Common myeloid progenitor, CD34-positive (primary cell): ENCODE results near the gene RHBDD1.
A peak's percentile ranks its signal among the peaks of the same experiment; 100 is the strongest.
"Not testable (repeated sequence)": the region's sequence is repeated elsewhere in the genome, so short reads cannot be mapped to it uniquely, and the experiment has no call there.

Source experiments
- CTCF ChIA-PET: fragments of 350-600 bp; sonication (Branson Sonifier 250); formaldehyde crosslinking; loops from one replicate; lab custom pipeline; 2021; ENCODE audit warnings: antibody characterized with exemption; lab: Charles Lee
- POLR2A ChIA-PET: fragments of 350-600 bp; sonication (Branson Sonifier 250); formaldehyde crosslinking; loops from one replicate; lab custom pipeline; 2021; ENCODE audit warnings: antibody characterized with exemption; lab: Charles Lee
- DNase-seq, 3 donors: peaks; one replicate each; pipeline versions ENCODE4 v3.0.0 to v3.0.0-alpha.2; 2013
- H3K27ac ChIP-seq, 2 experiments: 1 replicate in 1 of 2; 2 replicates in 1 of 2; pipeline ENCODE4 v1.7.0; 2013; ENCODE audit warnings: inconsistent platforms in 2 of 2, low read length in 2 of 2, mild to moderate bottlenecking in 2 of 2, low read depth in 1 of 2, moderate library complexity in 1 of 2; ENCODE audit not compliant: severe bottlenecking in 2 of 2, insufficient read depth in 1 of 2, poor library complexity in 1 of 2
- H3K27me3 ChIP-seq, 5 experiments: replicated peaks in 2 of 5; 1 replicate in 3 of 5; 2 replicates in 2 of 5; pipeline versions ENCODE4 v1.6.1 to v1.7.0; 2013; ENCODE audit warnings: low read length in 4 of 5, mild to moderate bottlenecking in 2 of 5, moderate library complexity in 2 of 5, inconsistent platforms in 1 of 5; ENCODE audit not compliant: insufficient read depth in 5 of 5, control insufficient read depth in 4 of 5
- H3K36me3 ChIP-seq, 4 experiments: 1 replicate in 2 of 4; 2 replicates in 2 of 4; pipeline versions ENCODE4 v1.6.1 to v1.7.0; 2013; ENCODE audit warnings: low read length in 3 of 4, control low read depth in 1 of 4, mild to moderate bottlenecking in 1 of 4; ENCODE audit not compliant: control insufficient read depth in 4 of 4, insufficient read depth in 4 of 4
- H3K4me1 ChIP-seq, 4 experiments: 1 replicate in 3 of 4; 2 replicates in 1 of 4; pipeline versions ENCODE4 v1.6.1 to v1.7.1; 2013; ENCODE audit warnings: low read length in 3 of 4, mild to moderate bottlenecking in 3 of 4, control low read depth in 1 of 4, inconsistent platforms in 1 of 4, moderate library complexity in 1 of 4; ENCODE audit not compliant: control insufficient read depth in 4 of 4, insufficient read depth in 4 of 4; ENCODE audit errors: control extremely low read depth in 1 of 4
- H3K4me3 ChIP-seq, 7 experiments: 1 replicate in 4 of 7; 2 replicates in 3 of 7; pipeline versions ENCODE4 v1.5.1 to v1.7.0; 2013; ENCODE audit warnings: mild to moderate bottlenecking in 7 of 7, low read length in 6 of 7, moderate library complexity in 6 of 7, inconsistent platforms in 2 of 7, low read depth in 2 of 7, control low read depth in 1 of 7; ENCODE audit not compliant: insufficient read depth in 4 of 7, control insufficient read depth in 1 of 7; ENCODE audit errors: extremely low read depth in 1 of 7
- H3K9me3 ChIP-seq, 5 experiments: 1 replicate in 4 of 5; 2 replicates in 1 of 5; pipeline versions ENCODE4 v1.6.1 to v1.7.1; 2013; ENCODE audit warnings: low read length in 4 of 5, mild to moderate bottlenecking in 2 of 5, inconsistent platforms in 1 of 5, low read depth in 1 of 5, moderate library complexity in 1 of 5; ENCODE audit not compliant: control insufficient read depth in 4 of 5, insufficient read depth in 2 of 5; ENCODE audit errors: control extremely low read depth in 1 of 5
- WGBS: methylation state at CpG from one replicate; pipeline ENCODE4 v1.1.5; 2013; ENCODE audit not compliant: insufficient coverage; 5-methylcytosine and 5-hydroxymethylcytosine counted together

The RHBDD1 gene

DNA sequence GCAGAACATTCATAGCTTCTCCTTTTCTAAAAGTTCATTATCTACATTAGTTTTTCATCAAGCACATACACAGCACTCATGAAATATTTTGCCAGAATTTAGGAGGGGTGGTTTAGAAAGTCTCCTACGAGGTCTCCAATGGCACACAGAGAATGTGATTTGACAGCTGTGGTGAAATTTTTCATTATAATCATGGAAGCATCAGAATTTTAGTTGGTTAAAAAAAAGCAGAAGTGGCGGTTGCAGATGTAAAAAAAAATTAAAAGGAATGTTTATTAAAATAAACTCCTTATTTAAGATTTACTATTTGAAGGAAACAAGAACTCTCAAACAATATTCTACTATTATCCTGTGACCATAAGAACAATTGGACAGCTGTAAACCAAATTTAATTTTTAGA is 10.8 kb upstream of the RHBDD1 start:
- POLR2A ChIA-PET = no interaction called here

GRCh38 chr2:226828191-226828590 is 7.7 kb upstream of the RHBDD1 start:
- 100% methylated on average over 1 of the region's 2 CpGs for WGBS
- POLR2A ChIA-PET = no interaction called here
- CTCF ChIA-PET = no interaction called here

More for the DNA sequence above, 10.8 kb upstream of the RHBDD1 start:
- 0% methylated on average over 1 of the region's 2 CpGs for WGBS
- no peaks in the 10 kb centered on the region for H3K27me3 ChIP-seq
- peaks cover 0 to 3% (median 0%) of the 10 kb centered on the region in 5 experiments for H3K9me3 ChIP-seq
- no peak overlapping the region for H3K27ac ChIP-seq
- CTCF ChIA-PET = interaction anchor here (1.0 to 2.7 kb wide), 4 partner anchors 10 to 277 kb away, joined by 3 to 9 read pairs (median 7); partner anchors contain the start of gene RHBDD1
- H3K4me3 ChIP-seq = no peak overlapping the region
- DNase-seq = peak in 2 of 3 donors; percentile 44 to 56
- H3K36me3 ChIP-seq = no peaks in the 10 kb centered on the region
- peaks cover 0 to 4% (median 2%) of the 10 kb centered on the region in 4 experiments for H3K4me1 ChIP-seq

GRCh38 chr2:226829721-226830631 is 5.9 kb upstream of the RHBDD1 start:
- H3K27me3 ChIP-seq = no peaks in the 10 kb centered on the region
- CTCF ChIA-PET = interaction anchor here (0.8 to 1.4 kb wide), 3 partner anchors 19 to 152 kb away, joined by 3 read pairs; no protein-coding TSS in a partner anchor
- no peak overlapping the region for H3K27ac ChIP-seq
- H3K4me1 ChIP-seq = no peaks in the 10 kb centered on the region
- no peaks in the 10 kb centered on the region for H3K9me3 ChIP-seq
- peaks cover 0 to 5% (median 3%) of the 10 kb centered on the region in 4 experiments for H3K36me3 ChIP-seq
- 91% methylated on average over 3 of the region's 8 CpGs for WGBS
- DNase-seq = peak in 1 of 3 donors; percentile 5
- H3K4me3 ChIP-seq = no peak overlapping the region
- POLR2A ChIA-PET = no interaction called here

More at GRCh38 chr2:226828191-226828590, 7.7 kb upstream of the RHBDD1 start:
- Histone ChIP-seq H3K9me3 (peaks cover 0 to 3% (median 0%) of the 10 kb centered on the region in 5 experiments), H3K36me3 (peaks cover 0 to under 1% (median under 1%) of the 10 kb centered on the region in 4 experiments), H3K27ac (no peak overlapping the region), H3K4me1 (peaks cover 0 to 4% (median 2%) of the 10 kb centered on the region in 4 experiments), H3K27me3 (no peaks in the 10 kb centered on the region), H3K4me3 (no peak overlapping the region)
- no peak for DNase-seq

DNA sequence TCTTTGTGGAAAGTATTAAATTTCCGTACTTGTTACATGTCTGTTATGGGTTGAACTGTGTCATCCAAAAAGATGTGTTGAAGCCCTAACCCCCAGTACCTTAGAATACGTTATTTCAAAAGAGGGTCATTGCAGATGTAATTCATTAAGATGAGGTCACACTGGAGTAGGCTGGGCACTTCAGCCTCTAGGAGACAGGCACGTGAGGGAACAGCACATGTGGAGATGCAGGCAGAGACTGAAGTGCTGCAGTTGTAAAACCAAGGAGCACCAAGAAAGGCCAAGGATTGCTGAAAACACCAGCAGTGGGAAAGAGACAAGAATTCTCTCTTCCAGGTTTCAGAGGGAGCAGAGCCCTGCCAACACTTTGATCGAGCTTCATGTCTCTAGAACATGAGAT is 4.6 kb upstream of the RHBDD1 start:
- ChIA-PET CTCF (no interaction called here), POLR2A (no interaction called here)
- DNase-seq = no peak
- Histone ChIP-seq H3K9me3 (no peaks in the 10 kb centered on the region), H3K27me3 (no peaks in the 10 kb centered on the region), H3K4me3 (no peak overlapping the region), H3K36me3 (peaks cover 0 to 5% (median 3%) of the 10 kb centered on the region in 4 experiments), H3K27ac (no peak overlapping the region), H3K4me1 (peaks cover 0 to 8% (median 6%) of the 10 kb centered on the region in 4 experiments)
- 100% methylated on average over 2 of the region's 4 CpGs for WGBS

DNA sequence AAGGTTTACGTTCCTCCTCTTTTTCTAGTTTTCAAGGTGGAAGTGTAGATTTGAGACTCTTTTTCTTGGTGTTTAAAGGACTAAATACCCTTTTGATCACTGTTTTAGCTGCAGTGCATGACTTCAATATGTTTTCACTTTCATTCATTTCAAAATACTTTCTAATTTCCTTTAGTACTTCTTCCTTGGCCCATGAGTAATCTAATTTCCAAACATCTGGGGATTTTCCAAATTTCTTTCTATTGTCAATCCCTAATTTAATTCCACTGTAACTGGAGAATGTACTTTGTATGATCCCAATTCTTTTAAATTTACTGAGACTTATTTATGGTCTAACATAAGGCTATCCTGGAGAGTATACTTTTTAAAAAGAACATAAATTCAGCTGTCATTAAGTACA is 3.8 kb upstream of the RHBDD1 start:
- Histone ChIP-seq H3K27me3 (no peaks in the 10 kb centered on the region), H3K27ac (no peak overlapping the region), H3K4me1 (peaks cover 6 to 16% (median 12%) of the 10 kb centered on the region in 4 experiments), H3K4me3 (no peak overlapping the region), H3K9me3 (no peaks in the 10 kb centered on the region), H3K36me3 (peaks cover 0 to 5% (median 3%) of the 10 kb centered on the region in 4 experiments)
- POLR2A ChIA-PET = no interaction called here
- no peak for DNase-seq
- WGBS = no CpG with 5 or more reads among the region's 1 CpG
- CTCF ChIA-PET = no interaction called here

- POLR2A ChIA-PET, DNase-seq, H3K36me3 ChIP-seq, H3K27me3 ChIP-seq, H3K9me3 ChIP-seq: not testable (repeated sequence)
- Histone ChIP-seq H3K4me3 (peak overlapping the region in 3 of 7 experiments; percentile 73 to 78 (median 74)), H3K27ac (peak overlapping the region in 1 of 2 experiments; percentile 96), H3K4me1 (peaks cover 10 to 28% (median 23%) of the 10 kb centered on the region in 4 experiments)
- WGBS = 95% methylated on average over 9 of the region's 18 CpGs
- CTCF ChIA-PET = interaction anchor here (0.8 to 2.2 kb wide), 5 partner anchors 9 to 37 kb away, joined by 3 to 8 read pairs (median 3); no protein-coding TSS in a partner anchor
These were observed 974 bp upstream of the RHBDD1 start for GRCh38 chr2:226834880-226835279.
